ENCODE data around the gene SGCE. TPM values are rescaled to one million over a fixed set of nuclear protein-coding genes. Genes with fewer than 3 reads are reported as not detected.

SGCE gene
- total RNA-seq, 1 experiment from 2014 or later, result 56.2 TPM

DNA sequence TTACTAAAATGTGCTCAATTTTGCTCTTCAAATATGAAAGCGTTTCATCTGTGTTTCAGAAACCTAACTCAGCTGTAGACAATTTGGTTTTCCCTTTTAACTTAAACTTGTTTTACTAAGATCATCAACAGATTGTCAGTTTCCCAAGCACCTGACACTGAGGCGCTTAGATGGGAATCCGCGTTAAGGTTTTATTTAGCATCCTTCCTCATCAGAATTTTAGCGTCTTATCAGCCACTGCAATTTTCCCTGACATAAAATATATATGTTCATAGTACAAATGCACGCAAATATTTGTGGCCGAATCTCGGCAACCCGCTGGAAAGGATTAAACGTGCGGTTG lies 1.2 kb downstream of the SGCE start:
- Mint-ChIP-seq H3K36me3 (ENCODE audit: insufficient read depth, unreplicated experiment) (peaks cover 27% of the 10 kb centered on the region), H3K4me1 (ENCODE audit: low read depth, unreplicated experiment) (no peaks in the 10 kb centered on the region), H3K27me3 (ENCODE audit: insufficient read depth, unreplicated experiment) (no peaks in the 10 kb centered on the region), H3K27ac (ENCODE audit: unreplicated experiment) (peak overlapping the region; percentile 72), H3K9me3 (ENCODE audit: unreplicated experiment) (no peaks in the 10 kb centered on the region), H3K4me3 (ENCODE audit: unreplicated experiment) (peak overlapping the region; percentile 88)
- TF ChIP-seq, protein P1, sequence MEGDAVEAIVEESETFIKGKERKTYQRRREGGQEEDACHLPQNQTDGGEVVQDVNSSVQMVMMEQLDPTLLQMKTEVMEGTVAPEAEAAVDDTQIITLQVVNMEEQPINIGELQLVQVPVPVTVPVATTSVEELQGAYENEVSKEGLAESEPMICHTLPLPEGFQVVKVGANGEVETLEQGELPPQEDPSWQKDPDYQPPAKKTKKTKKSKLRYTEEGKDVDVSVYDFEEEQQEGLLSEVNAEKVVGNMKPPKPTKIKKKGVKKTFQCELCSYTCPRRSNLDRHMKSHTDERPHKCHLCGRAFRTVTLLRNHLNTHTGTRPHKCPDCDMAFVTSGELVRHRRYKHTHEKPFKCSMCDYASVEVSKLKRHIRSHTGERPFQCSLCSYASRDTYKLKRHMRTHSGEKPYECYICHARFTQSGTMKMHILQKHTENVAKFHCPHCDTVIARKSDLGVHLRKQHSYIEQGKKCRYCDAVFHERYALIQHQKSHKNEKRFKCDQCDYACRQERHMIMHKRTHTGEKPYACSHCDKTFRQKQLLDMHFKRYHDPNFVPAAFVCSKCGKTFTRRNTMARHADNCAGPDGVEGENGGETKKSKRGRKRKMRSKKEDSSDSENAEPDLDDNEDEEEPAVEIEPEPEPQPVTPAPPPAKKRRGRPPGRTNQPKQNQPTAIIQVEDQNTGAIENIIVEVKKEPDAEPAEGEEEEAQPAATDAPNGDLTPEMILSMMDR (IDR thresholded peaks at IDR 0.05; ENCODE audit: insufficient read depth in 1 of 2, low read depth in 1 of 2, low read length in 1 of 2, severe bottlenecking in 1 of 2, unreplicated experiment in 1 of 2), result no peak
- Histone ChIP-seq H3K4me3 (ENCODE audit: low read depth, low read length) (peak overlapping the region; percentile 79), H3K36me3 (ENCODE audit: control insufficient read depth, insufficient read depth, low read length) (no peaks in the 10 kb centered on the region), H3K27me3 (replicated peaks; ENCODE audit: control insufficient read depth, insufficient read depth, low read length) (no peaks in the 10 kb centered on the region), H3K4me1 (no peaks in the 10 kb centered on the region), H3K9me3 (no peaks in the 10 kb centered on the region)
- no peak for DNase-seq
- no TSS peak for BruUV-seq (replicated peaks)
- POLR2A ChIA-PET, result no interaction called here
- CTCF ChIA-PET, result interaction anchor here (0.7 to 3.0 kb wide), 4 partner anchors 12 to 531 kb away, joined by 3 to 29 read pairs (median 8); no protein-coding TSS in a partner anchor
- intact Hi-C loops (cut with micrococcal nuclease; ENCODE audit: unreplicated experiment), result loop anchor here (5.0 to 10.0 kb wide), 5 partner anchors 92 to 823 kb away; no protein-coding TSS in a partner anchor

DNA sequence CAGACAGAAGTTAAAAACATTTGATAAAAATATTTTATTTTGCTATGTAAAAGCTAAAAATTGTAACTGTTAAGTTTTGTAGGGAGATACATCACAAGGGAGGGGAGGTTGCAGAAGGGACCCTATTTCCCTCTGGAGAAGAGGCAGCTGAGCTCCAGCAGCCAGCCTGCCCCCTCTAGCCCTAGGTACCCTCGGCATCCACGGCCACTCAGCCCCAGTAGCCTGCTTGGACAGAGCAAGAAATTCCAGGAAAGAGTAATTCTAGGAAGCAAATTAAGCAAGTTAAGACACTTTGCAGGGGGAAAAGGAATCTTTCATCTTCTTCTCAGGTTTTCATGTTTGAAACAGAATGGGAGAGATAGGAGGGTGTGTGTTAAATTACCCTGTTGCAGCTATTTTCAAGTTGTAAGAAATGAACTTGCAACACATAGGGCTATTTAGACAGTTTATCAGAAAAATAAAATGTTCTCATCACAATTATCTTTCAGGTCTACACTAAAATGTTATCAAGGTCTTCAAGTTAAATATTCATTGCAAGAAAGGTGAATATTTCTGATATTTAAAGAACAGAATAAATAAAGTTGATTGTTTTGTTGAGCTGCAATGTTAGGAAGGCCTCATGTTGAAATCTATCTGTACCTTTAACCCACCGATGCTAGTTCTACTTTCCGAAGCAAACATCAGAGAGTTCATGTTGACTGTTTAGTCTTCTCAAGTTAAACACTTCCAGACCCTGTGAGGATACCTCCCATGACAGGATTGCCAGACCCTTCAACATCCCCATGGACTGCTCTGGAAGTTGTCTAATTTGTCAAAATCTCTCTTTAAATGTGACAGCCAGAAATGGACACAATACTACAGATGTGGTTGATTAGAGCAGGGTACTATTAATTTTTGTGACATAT lies 5.5 kb downstream of the SGCE start:
- H3K9me3 Mint-ChIP-seq (ENCODE audit: unreplicated experiment), result no peaks in the 10 kb centered on the region
- intact Hi-C loops (cut with micrococcal nuclease; ENCODE audit: unreplicated experiment), result loop anchor here (10.0 kb wide), 1 partner anchor 346 kb away; no protein-coding TSS in a partner anchor
- no peaks in the 10 kb centered on the region for H3K27me3 Mint-ChIP-seq (ENCODE audit: insufficient read depth, unreplicated experiment)
- Histone ChIP-seq H3K27me3 (replicated peaks; ENCODE audit: control insufficient read depth, insufficient read depth, low read length) (no peaks in the 10 kb centered on the region), H3K9me3 (no peaks in the 10 kb centered on the region), H3K4me3 (ENCODE audit: low read depth, low read length) (no peak overlapping the region), H3K4me1 (no peaks in the 10 kb centered on the region), H3K36me3 (ENCODE audit: control insufficient read depth, insufficient read depth, low read length) (no peaks in the 10 kb centered on the region)
- POLR2A ChIA-PET, result no interaction called here
- H3K4me1 Mint-ChIP-seq (ENCODE audit: low read depth, unreplicated experiment), result no peaks in the 10 kb centered on the region
- no peak for DNase-seq
- H3K4me3 Mint-ChIP-seq (ENCODE audit: unreplicated experiment), result no peak overlapping the region
- CTCF ChIA-PET, result no interaction called here
- peaks cover 3% of the 10 kb centered on the region for H3K36me3 Mint-ChIP-seq (ENCODE audit: insufficient read depth, unreplicated experiment)
- TF ChIP-seq, protein P1 (IDR thresholded peaks at IDR 0.05; ENCODE audit: insufficient read depth in 1 of 2, low read depth in 1 of 2, low read length in 1 of 2, severe bottlenecking in 1 of 2, unreplicated experiment in 1 of 2), result no peak
- no peak overlapping the region for H3K27ac Mint-ChIP-seq (ENCODE audit: unreplicated experiment)
- BruUV-seq (replicated peaks), result no TSS peak

DNA sequence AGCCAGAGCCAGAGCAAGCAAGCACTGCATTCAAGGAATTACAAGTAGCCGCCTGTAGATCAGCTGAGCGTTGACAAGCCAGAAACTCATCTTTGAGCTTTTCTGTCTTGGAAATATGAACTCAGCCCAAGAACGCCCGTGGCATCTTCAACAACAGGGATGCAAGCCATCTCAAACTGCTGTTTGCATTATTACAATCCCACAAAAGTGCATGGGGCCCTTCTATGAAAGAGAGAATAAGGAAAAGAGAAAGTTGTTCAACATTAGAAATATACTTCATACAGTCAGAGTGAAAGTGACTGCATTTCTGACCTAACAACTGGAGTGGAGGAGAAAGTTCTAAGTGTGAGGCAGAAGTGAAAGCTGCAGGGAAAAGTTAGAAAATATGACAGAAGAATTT lies 6.5 kb downstream of the SGCE start:
- Mint-ChIP-seq H3K4me3 (ENCODE audit: unreplicated experiment) (no peak overlapping the region), H3K36me3 (ENCODE audit: insufficient read depth, unreplicated experiment) (no peaks in the 10 kb centered on the region), H3K27ac (ENCODE audit: unreplicated experiment) (no peak overlapping the region), H3K9me3 (ENCODE audit: unreplicated experiment) (no peaks in the 10 kb centered on the region), H3K27me3 (ENCODE audit: insufficient read depth, unreplicated experiment) (no peaks in the 10 kb centered on the region), H3K4me1 (ENCODE audit: low read depth, unreplicated experiment) (no peaks in the 10 kb centered on the region)
- Histone ChIP-seq H3K36me3 (ENCODE audit: control insufficient read depth, insufficient read depth, low read length) (no peaks in the 10 kb centered on the region), H3K27me3 (replicated peaks; ENCODE audit: control insufficient read depth, insufficient read depth, low read length) (no peaks in the 10 kb centered on the region), H3K4me1 (no peaks in the 10 kb centered on the region), H3K9me3 (no peaks in the 10 kb centered on the region), H3K4me3 (ENCODE audit: low read depth, low read length) (no peak overlapping the region)
- no TSS peak for BruUV-seq (replicated peaks)
- CTCF ChIA-PET, result no interaction called here
- TF ChIP-seq, protein P1 (IDR thresholded peaks at IDR 0.05; ENCODE audit: insufficient read depth in 1 of 2, low read depth in 1 of 2, low read length in 1 of 2, severe bottlenecking in 1 of 2, unreplicated experiment in 1 of 2), result no peak
- POLR2A ChIA-PET, result interaction anchor here (0.6 kb wide), 1 partner anchor 170 kb away, joined by 3 read pairs; no protein-coding TSS in a partner anchor
- intact Hi-C loops (cut with micrococcal nuclease; ENCODE audit: unreplicated experiment), result no loop called here
- DNase-seq, result no peak
